Prostate gland (tissue), 2 donors: ENCODE results near the gene ZNF536. TPM values are rescaled to one million over a fixed set of nuclear protein-coding genes. Genes with fewer than 3 reads are reported as not detected.

Experiments
- DNase-seq: peaks from one replicate; pipeline ENCODE4 v3.0.0-alpha.2; 2019; ENCODE audit warnings: low spot score
- H3K27ac ChIP-seq, 2 donors: fragments of 200-600 bp; sonication (generic); 2 replicates each; pipeline ENCODE4 v1.5.1; 2017 to 2019
- H3K27me3 ChIP-seq: fragments of 200-600 bp; sonication (generic); replicated peaks from 2 replicates; pipeline ENCODE4 v1.5.1; 2019; ENCODE audit not compliant: insufficient read depth
- H3K36me3 ChIP-seq, 2 donors: fragments of 200-600 bp; sonication (generic); 1 replicate in 1 of 2; 2 replicates in 1 of 2; pipeline versions ENCODE4 v1.5.1 to v1.8.1; 2017 to 2019
- H3K4me1 ChIP-seq: fragments of 200-600 bp; sonication (generic); replicated peaks from 2 replicates; pipeline ENCODE4 v1.5.1; 2019
- H3K4me3 ChIP-seq, 2 donors: fragments of 200-600 bp; sonication (generic); 2 replicates each; pipeline ENCODE4 v1.5.1; 2017 to 2019
- H3K9me3 ChIP-seq: fragments of 200-600 bp; sonication (generic); 2 replicates; pipeline ENCODE4 v1.5.1; 2017
- POLR2A ChIP-seq: fragments of 450-650 bp; IDR thresholded peaks from one replicate; pipeline ENCODE4 v1.6.1; 2016; ENCODE audit warnings: antibody characterized with exemption, mild to moderate bottlenecking
- POLR2AphosphoS5 ChIP-seq: sonication (generic); formaldehyde crosslinking; IDR thresholded peaks from one replicate; pipeline ENCODE4 v1.6.1; 2017; ENCODE audit warnings: antibody characterized with exemption
- WGBS: methylation state at CpG from one replicate; pipeline ENCODE4 v1.1.5; 2018; 5-methylcytosine and 5-hydroxymethylcytosine counted together
- intact Hi-C: fragments of 100-400 bp; cut with DNase I; formaldehyde crosslinking; loops from one replicate; pipeline ENCODE4 v1.14.2; 2022
- total RNA-seq, 2 donors: library from RNA; depleted of rRNA; stranded (reverse); fragments of >200 nt; gene quantifications; one replicate each; pipeline ENCODE4 v1.1.0, GENCODE V29; 2016
- TF ChIP-seq, protein P1 (sequence below), 4 experiments: fragments of 200-600 bp in 2 of 4; fragments of 450-650 bp in 2 of 4; sonication (generic) in 2 of 4; IDR thresholded peaks; 1 replicate in 3 of 4; 2 replicates in 1 of 4; pipeline ENCODE4 v1.5.1; 2016 to 2019; ENCODE audit warnings: antibody characterized with exemption in 4 of 4, mild to moderate bottlenecking in 2 of 4, moderate library complexity in 2 of 4

Gene ZNF536
- total RNA-seq, 2 donors from 2014 or later: 1.1 to 42.0 TPM

DNA sequence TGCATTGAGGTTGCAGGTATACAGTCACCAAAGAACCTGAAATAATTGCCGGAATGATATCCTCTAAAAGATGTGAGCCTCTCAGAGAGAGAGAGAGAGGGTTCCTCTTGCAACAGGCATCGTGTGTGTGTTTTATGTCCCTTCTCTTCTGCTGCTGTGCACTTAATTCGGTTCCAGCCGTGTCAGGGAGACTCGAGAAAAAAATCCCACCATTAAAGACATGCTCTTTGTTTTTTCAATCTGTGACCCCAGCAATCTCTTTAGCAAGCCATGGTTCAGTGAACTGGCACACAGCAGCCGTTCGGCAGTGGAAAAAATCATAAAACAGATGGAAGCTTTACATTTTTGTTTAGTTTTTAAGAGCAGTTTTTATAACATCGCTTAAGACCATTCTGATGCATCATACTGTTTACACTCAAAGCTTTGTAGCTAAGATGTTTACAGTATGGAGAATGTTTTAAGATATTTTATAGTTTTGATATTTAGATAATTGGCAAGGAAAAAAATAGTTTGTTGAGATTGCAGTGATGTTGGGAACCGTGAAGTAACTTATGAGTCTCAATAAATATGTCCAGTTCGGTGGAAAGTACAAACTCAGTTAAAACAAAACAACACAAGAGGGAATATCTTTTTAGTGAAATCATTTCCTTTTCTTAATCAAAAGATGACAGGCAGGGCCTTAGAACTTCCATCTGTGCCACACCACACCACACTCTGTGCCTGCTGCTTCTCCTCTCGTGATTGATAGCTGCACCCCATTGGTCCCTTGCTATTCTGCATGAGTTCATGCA is 31.2 kb upstream of the ZNF536 start:
- TF ChIP-seq POLR2A (no peak), POLR2AphosphoS5 (no peak)
- TF ChIP-seq, protein P1, sequence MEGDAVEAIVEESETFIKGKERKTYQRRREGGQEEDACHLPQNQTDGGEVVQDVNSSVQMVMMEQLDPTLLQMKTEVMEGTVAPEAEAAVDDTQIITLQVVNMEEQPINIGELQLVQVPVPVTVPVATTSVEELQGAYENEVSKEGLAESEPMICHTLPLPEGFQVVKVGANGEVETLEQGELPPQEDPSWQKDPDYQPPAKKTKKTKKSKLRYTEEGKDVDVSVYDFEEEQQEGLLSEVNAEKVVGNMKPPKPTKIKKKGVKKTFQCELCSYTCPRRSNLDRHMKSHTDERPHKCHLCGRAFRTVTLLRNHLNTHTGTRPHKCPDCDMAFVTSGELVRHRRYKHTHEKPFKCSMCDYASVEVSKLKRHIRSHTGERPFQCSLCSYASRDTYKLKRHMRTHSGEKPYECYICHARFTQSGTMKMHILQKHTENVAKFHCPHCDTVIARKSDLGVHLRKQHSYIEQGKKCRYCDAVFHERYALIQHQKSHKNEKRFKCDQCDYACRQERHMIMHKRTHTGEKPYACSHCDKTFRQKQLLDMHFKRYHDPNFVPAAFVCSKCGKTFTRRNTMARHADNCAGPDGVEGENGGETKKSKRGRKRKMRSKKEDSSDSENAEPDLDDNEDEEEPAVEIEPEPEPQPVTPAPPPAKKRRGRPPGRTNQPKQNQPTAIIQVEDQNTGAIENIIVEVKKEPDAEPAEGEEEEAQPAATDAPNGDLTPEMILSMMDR (IDR thresholded peaks at IDR 0.05): no peak
- H3K4me3 ChIP-seq: no peak overlapping the region
- H3K36me3 ChIP-seq: no peaks in the 10 kb centered on the region
- H3K27me3 ChIP-seq: no peaks in the 10 kb centered on the region
- WGBS: 28% methylated on average over 11 of the region's 11 CpGs
- intact Hi-C loops: no loop called here
- no peaks in the 10 kb centered on the region for H3K9me3 ChIP-seq
- no peak for DNase-seq
- H3K27ac ChIP-seq: no peak overlapping the region
- H3K4me1 ChIP-seq: no peaks in the 10 kb centered on the region

DNA sequence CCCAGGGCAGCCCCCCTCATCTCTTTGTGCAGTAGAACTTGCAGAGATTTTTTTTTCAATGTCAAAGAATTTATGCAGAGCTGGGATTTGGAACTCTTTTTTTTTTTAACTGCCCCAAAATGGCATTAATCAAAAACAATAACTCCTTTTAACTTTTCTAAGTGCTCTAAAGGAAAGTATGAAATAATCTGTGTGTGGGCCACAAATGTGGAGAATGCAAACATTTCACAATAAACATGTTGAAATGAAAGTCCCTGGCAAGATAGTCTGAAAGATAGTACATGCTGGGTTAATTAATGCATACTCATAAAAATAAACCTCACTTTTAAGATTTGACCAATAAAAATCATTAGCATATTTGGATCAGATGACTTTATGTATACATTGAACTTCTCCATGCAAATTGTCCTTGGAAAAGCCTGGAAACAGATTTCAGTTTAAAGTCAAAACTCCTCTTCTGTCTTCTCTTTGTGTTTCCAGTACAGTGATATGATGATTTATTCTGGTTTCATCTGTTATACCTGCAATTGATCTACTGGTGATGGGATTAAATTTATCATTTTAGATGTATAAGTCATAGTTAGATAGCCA is 30.5 kb upstream of the ZNF536 start:
- TF ChIP-seq POLR2AphosphoS5 (no peak), POLR2A (no peak)
- TF ChIP-seq, protein P1 (IDR thresholded peaks at IDR 0.05): no peak
- no peak for DNase-seq
- Histone ChIP-seq H3K36me3 (no peaks in the 10 kb centered on the region), H3K4me1 (no peaks in the 10 kb centered on the region), H3K9me3 (no peaks in the 10 kb centered on the region), H3K27me3 (no peaks in the 10 kb centered on the region), H3K27ac (no peak overlapping the region), H3K4me3 (no peak overlapping the region)
- intact Hi-C loops: no loop called here

DNA sequence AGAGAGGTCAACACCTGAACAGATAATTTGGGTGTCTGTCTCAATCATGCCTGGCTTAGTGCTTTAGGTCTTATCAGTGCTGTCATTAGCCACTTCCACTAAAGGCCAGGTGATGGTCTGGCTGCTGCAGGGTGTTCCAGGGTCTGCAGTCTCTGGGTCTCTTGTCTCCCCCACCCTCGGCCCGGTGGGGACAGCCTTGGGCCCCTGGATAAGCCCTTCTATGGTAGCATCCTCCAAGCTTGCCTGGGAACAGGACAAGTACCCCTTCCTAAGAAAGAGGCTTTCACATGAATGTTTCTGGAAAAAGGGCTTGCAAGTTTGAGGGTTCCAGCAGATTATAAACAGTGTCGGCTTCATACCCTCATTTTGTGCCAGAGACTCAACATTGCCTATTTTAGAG is 29.3 kb upstream of the ZNF536 start:
- WGBS: 76% methylated on average over 3 of the region's 3 CpGs
- intact Hi-C loops: no loop called here
- no peak for DNase-seq

DNA sequence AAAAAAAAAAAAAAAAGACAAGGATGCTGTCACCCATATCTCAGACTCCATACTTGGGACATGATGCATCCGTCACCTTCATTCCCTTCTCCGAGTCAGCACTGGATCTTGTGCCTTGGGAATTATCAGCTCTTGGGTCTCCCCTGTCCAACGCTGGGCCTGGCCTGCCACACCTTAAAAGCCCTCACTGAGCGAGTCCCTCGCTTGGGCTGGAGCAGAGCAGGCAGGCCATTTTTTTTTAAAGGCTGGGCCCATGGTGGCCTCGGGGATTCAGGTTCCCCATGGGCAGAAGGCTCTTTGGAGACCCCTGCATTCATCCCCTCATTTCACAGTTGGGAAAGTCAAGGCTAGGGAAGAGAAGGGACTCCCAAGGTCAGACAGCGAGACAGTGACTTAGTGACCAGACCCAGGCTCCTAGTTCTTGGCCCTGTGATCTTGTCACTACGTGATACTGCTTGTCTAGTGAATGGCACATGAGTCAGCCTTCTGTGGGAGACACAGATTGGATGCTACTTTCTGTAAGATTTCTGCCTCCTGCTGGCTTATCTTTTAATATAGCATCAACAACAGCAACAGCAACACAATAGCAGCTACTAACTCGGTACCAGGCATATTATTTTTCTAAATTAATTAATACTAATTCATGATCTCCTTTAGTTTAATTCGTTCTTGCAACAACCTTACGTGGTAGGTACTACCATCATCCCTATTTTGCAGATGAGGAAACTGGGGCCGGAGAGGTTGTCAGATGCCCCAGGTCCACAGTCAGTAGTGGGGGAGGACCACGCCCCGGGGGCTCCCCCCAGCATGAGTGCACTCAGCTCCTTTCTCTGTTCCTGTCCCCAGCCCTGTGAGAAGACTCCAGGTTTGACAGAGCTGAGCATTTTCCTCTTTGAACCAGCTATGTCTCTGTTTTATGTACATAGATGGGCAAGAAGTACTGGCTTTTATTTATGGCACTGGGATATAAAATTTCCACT is 27.4 kb upstream of the ZNF536 start:
- 92% methylated on average over 14 of the region's 14 CpGs for WGBS

More for the DNA sequence above, 29.3 kb upstream of the ZNF536 start:
- no peaks in the 10 kb centered on the region for H3K36me3 ChIP-seq
- H3K9me3 ChIP-seq: no peaks in the 10 kb centered on the region
- no peak overlapping the region for H3K27ac ChIP-seq
- no peak overlapping the region for H3K4me3 ChIP-seq
- no peaks in the 10 kb centered on the region for H3K4me1 ChIP-seq
- H3K27me3 ChIP-seq: no peaks in the 10 kb centered on the region
- TF ChIP-seq POLR2A (no peak), POLR2AphosphoS5 (no peak)
- TF ChIP-seq, protein P1 (IDR thresholded peaks at IDR 0.05): no peak

More for the DNA sequence above, 27.4 kb upstream of the ZNF536 start:
- Histone ChIP-seq H3K36me3 (no peaks in the 10 kb centered on the region), H3K27me3 (no peaks in the 10 kb centered on the region), H3K4me3 (no peak overlapping the region), H3K27ac (no peak overlapping the region), H3K4me1 (no peaks in the 10 kb centered on the region), H3K9me3 (no peaks in the 10 kb centered on the region)
- DNase-seq: no peak
- intact Hi-C loops: no loop called here
- TF ChIP-seq, protein P1 (IDR thresholded peaks at IDR 0.05): no peak
- TF ChIP-seq POLR2A (no peak), POLR2AphosphoS5 (no peak)
